GM10266 (cell line): ENCODE measurements around the gene CEP41.

Experiments
- DNase-seq: peaks from one replicate; pipeline ENCODE4 v3.0.0; 2012; ENCODE audit errors: extremely low spot score
- CTCF ChIP-seq: IDR thresholded peaks from 2 replicates; pipeline ENCODE4 v1.5.1; 2012; ENCODE audit warnings: mild to moderate bottlenecking, low read depth; ENCODE audit not compliant: control insufficient read depth, insufficient read depth; ENCODE audit errors: missing control alignments

The CEP41 gene

DNA sequence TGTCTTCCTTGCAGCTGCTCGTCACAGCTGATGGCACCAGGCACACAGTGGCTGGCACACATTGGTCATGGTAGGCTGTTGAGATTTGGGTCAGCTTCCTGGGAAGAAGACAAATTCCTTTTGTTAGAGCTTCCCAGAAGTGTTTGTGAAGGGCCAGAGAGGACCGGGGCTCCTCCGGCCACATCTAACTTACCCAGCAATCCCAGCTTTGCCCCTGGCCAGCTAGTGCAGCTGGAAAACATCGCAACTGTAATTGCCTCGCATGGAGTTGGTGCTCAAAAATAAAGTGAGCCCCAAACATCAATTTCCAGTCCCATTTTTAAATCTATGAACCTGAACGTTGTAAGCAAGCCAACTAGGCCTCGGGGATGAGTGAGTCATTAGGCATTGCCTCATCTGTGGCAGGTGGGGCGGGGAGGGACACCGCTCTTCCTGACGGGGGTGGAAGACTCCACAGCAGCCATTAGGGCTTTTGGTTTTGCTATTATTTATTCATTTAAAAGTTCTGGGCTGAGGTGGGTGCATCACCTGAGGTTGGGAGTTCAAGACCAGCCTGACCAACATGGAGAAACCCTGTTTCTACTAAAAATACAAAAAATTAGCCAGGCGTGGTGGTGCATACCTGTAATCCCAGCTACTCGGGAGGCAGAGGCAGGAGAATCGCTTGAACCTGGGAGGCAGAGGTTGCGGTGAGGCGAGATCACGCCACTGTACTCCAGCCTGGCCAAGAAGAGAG, 83.8 kb downstream of the CEP41 start:
- no peak for DNase-seq
- TF ChIP-seq CTCF, result no peak

GRCh38 chr7:130356121-130356875, 84.5 kb downstream of the CEP41 start:
- no peak for DNase-seq
- TF ChIP-seq CTCF, result no peak

- TF ChIP-seq CTCF, result no peak
- no peak for DNase-seq
Measured at GRCh38 chr7:130353196-130353595, 87.6 kb downstream of the CEP41 start.

DNA sequence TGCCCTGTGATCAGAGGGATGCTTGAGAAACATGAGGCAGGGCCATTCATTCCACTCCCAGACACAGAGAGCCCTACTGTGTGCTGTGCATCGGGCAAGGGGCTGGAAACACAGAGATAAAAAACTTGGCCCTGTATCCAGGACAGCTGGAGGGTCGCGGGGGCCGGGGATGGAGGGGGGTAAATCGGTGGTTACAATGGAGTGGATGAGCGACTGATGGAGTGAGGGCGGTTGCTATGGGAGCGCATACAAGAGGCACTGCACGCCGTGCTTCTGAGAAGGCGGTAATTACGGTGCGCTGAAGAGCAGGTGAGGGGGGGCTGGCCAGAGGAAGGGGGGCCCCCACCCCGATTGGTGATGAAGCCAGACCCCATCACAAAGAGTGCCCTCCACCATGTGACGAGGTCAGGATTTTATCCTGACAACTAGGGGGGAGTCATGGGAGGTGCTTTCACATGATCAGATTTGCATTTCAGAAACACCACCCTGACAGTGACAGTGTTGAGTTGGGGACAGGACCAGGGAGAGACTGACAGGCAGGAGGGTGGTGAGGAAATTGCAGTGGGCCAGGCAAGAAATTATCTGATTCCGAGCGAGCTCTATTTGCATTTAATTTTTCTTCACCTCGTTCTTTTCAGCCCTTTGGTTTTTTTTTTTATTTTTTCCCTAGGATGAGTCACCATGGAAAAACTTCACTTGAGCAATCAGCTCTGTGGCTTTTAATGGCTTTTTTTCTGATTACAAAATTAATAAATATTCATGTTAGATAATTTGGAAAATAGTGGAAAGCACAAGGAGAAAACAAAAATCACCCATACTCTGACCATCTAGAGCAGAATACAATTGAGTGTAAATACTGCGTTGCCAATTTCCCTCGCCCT, 88.4 kb downstream of the CEP41 start:
- no peak for DNase-seq
- TF ChIP-seq CTCF, result no peak

- TF ChIP-seq CTCF, result no peak
- DNase-seq, result no peak
Measured at GRCh38 chr7:130351791-130352090, 89.1 kb downstream of the CEP41 start.

GRCh38 chr7:130350945-130351790, 89.6 kb downstream of the CEP41 start:
- no peak for TF ChIP-seq CTCF
- peak; percentile 67 for DNase-seq
